Measurements from ENCODE around the gene AMOTL2.

AMOTL2 gene

GRCh38 chr3:134376385-134376765 lies 2.1 kb upstream of the AMOTL2 start:
- Histone ChIP-seq H3K36me3 (ENCODE audit: insufficient read depth, low read length) (no peaks in the 10 kb centered on the region), H3K79me2 (ENCODE audit: insufficient read depth, low read length) (no peaks in the 10 kb centered on the region), H3K9ac (ENCODE audit: low read length) (no peak overlapping the region), H3F3A (ENCODE audit: insufficient read depth, low read length) (no peaks in the 10 kb centered on the region), H3K4me1 (ENCODE audit: insufficient read depth, low read length, severe bottlenecking) (no peaks in the 10 kb centered on the region), H4K20me1 (ENCODE audit: insufficient read depth, low read length) (no peaks in the 10 kb centered on the region), H3K9me3 (ENCODE audit: low read length) (no peaks in the 10 kb centered on the region), H3K27ac (ENCODE audit: low read depth, low read length, poor library complexity, severe bottlenecking) (no peak overlapping the region), H3K27me3 (ENCODE audit: insufficient read depth, low read length) (no peaks in the 10 kb centered on the region; the same call in none of the 2 replicates), H3K4me2 (ENCODE audit: low read length) (no peak overlapping the region), H3K4me3 (ENCODE audit: low read depth, low read length, poor library complexity, severe bottlenecking) (no peak overlapping the region), H3K9me2 (ENCODE audit: low read depth, low read length) (no peaks in the 10 kb centered on the region), H2AFZ (ENCODE audit: low read length) (no peak overlapping the region)
- TF ChIP-seq CTCF (IDR thresholded peaks at IDR 0.05; ENCODE audit: low read length) (no peak), EZH2 (IDR thresholded peaks at IDR 0.05; ENCODE audit: borderline replicate concordance, low read length) (no peak)

GRCh38 chr3:134375582-134376384 lies 1.5 kb upstream of the AMOTL2 start:
- Histone ChIP-seq H3K27me3 (ENCODE audit: insufficient read depth, low read length) (no peaks in the 10 kb centered on the region; the same call in none of the 2 replicates), H3K4me2 (ENCODE audit: low read length) (no peak overlapping the region)
- TF ChIP-seq EZH2 (IDR thresholded peaks at IDR 0.05; ENCODE audit: borderline replicate concordance, low read length): no peak
- TF ChIP-seq CTCF (IDR thresholded peaks at IDR 0.05; ENCODE audit: low read length): no peak

GRCh38 chr3:134374791-134375581 lies 739 bp upstream of the AMOTL2 start:
- Histone ChIP-seq H3K27ac (ENCODE audit: low read depth, low read length, poor library complexity, severe bottlenecking) (no peak overlapping the region), H3K4me1 (ENCODE audit: insufficient read depth, low read length, severe bottlenecking) (no peaks in the 10 kb centered on the region), H3K9ac (ENCODE audit: low read length) (no peak overlapping the region), H3K79me2 (ENCODE audit: insufficient read depth, low read length) (no peaks in the 10 kb centered on the region), H3F3A (ENCODE audit: insufficient read depth, low read length) (no peaks in the 10 kb centered on the region), H3K4me2 (ENCODE audit: low read length) (no peak overlapping the region), H3K36me3 (ENCODE audit: insufficient read depth, low read length) (no peaks in the 10 kb centered on the region), H3K4me3 (ENCODE audit: low read depth, low read length, poor library complexity, severe bottlenecking) (no peak overlapping the region), H2AFZ (ENCODE audit: low read length) (no peak overlapping the region), H3K27me3 (ENCODE audit: insufficient read depth, low read length) (no peaks in the 10 kb centered on the region; the same call in none of the 2 replicates), H3K9me3 (ENCODE audit: low read length) (no peaks in the 10 kb centered on the region), H4K20me1 (ENCODE audit: insufficient read depth, low read length) (no peaks in the 10 kb centered on the region), H3K9me2 (ENCODE audit: low read depth, low read length) (no peaks in the 10 kb centered on the region)
- TF ChIP-seq CTCF (IDR thresholded peaks at IDR 0.05; ENCODE audit: low read length) (no peak), EZH2 (IDR thresholded peaks at IDR 0.05; ENCODE audit: borderline replicate concordance, low read length) (no peak)

More at GRCh38 chr3:134375582-134376384, 1.5 kb upstream of the AMOTL2 start:
- Histone ChIP-seq H2AFZ (ENCODE audit: low read length) (no peak overlapping the region), H3K4me3 (ENCODE audit: low read depth, low read length, poor library complexity, severe bottlenecking) (no peak overlapping the region), H3K9ac (ENCODE audit: low read length) (no peak overlapping the region), H3K9me2 (ENCODE audit: low read depth, low read length) (no peaks in the 10 kb centered on the region), H3K9me3 (ENCODE audit: low read length) (no peaks in the 10 kb centered on the region), H3F3A (ENCODE audit: insufficient read depth, low read length) (no peaks in the 10 kb centered on the region), H3K27ac (ENCODE audit: low read depth, low read length, poor library complexity, severe bottlenecking) (no peak overlapping the region), H4K20me1 (ENCODE audit: insufficient read depth, low read length) (no peaks in the 10 kb centered on the region), H3K79me2 (ENCODE audit: insufficient read depth, low read length) (no peaks in the 10 kb centered on the region), H3K36me3 (ENCODE audit: insufficient read depth, low read length) (no peaks in the 10 kb centered on the region), H3K4me1 (ENCODE audit: insufficient read depth, low read length, severe bottlenecking) (no peaks in the 10 kb centered on the region)
